OCI-LY7 (cell line): ENCODE measurements around the gene SEC24B.

Source experiments
- EZH2phosphoT487 ChIP-seq: fragments of 200-600 bp; sonication (generic); IDR thresholded peaks from 2 replicates; pipeline ENCODE4 v1.6.1; 2018; ENCODE audit warnings: low read depth, borderline replicate concordance, mild to moderate bottlenecking, mixed run types, antibody characterized with exemption, low read length, moderate library complexity, mixed read lengths
- TF ChIP-seq, protein P1 (sequence below): fragments of 200-600 bp; sonication (generic); conservative IDR thresholded peaks from 2 replicates; pipeline ENCODE4 v1.5.1; 2014; ENCODE audit warnings: mild to moderate bottlenecking, antibody characterized with exemption, low read length, moderate library complexity, mixed read lengths

DNA sequence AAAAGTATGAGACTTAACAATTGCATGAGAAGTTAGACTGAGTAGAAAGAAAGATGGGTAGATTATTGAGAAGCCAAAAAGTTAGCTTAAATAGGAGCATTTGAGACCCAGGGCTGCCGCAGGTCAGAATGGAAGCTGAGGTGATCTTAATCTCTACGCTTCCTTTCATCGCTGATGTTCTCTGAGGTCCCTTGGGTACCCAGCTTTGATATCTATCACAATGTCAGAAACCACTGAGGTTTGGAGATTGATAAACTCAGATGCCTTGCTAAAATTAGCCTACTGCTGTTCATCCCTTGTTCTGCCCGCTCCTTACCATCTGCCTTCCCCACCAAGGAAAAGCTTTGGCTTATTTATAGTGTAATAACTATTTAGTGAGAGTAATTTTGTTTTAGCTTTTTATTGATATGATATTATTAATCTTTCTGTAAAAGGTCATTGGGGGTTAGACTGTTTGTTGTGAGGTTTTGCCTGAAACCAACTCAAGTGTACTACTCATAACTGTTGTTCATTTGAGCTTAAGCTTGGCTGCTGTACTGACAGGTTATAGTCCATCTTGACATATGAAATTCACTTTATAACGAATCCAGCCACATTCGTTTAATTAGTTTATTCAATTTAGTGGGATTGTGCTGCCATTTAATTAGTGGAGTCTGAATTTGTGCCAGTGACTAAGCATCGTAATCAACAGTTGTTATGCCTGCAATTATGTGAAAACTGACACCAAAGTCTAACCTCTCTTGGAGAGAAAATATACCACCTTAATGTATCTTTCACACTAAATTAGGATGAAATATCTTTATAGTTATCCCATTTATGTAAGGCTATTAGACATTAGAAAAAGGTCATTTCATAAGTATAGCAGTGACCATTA lies 141.6 kb downstream of the SEC24B start:
- TF ChIP-seq, protein P1, sequence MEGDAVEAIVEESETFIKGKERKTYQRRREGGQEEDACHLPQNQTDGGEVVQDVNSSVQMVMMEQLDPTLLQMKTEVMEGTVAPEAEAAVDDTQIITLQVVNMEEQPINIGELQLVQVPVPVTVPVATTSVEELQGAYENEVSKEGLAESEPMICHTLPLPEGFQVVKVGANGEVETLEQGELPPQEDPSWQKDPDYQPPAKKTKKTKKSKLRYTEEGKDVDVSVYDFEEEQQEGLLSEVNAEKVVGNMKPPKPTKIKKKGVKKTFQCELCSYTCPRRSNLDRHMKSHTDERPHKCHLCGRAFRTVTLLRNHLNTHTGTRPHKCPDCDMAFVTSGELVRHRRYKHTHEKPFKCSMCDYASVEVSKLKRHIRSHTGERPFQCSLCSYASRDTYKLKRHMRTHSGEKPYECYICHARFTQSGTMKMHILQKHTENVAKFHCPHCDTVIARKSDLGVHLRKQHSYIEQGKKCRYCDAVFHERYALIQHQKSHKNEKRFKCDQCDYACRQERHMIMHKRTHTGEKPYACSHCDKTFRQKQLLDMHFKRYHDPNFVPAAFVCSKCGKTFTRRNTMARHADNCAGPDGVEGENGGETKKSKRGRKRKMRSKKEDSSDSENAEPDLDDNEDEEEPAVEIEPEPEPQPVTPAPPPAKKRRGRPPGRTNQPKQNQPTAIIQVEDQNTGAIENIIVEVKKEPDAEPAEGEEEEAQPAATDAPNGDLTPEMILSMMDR = no peak
- no peak for TF ChIP-seq EZH2phosphoT487
